GM12878 (cell line): ENCODE data around the gene PERP. TPM values are rescaled to one million over a fixed set of nuclear protein-coding genes. Genes with fewer than 3 reads are reported as not detected.

Experiments
- ATAC-seq: fragments of 200-7000 bp; cut with Tn5 transposase; 3 replicates; pipeline ENCODE4 v1.9.1; 2020; ENCODE audit warnings: mild to moderate bottlenecking, moderate library complexity
- BruUV-seq: library from RNA; stranded (reverse); fragments of 400-500 nt; replicated peaks from 2 replicates; lab custom pipeline; 2021; lab: Mats Ljungman, UMichigan
- CTCF ChIA-PET: fragments of 300-600 bp; sonication (Branson Sonifier 250); formaldehyde crosslinking; extraction: SDS; loops from one replicate; lab custom pipeline; 2021; ENCODE audit warnings: inconsistent platforms; lab: Yijun Ruan, JAX
- POLR2A ChIA-PET: fragments of 350-600 bp; formaldehyde crosslinking; extraction: SDS; loops from one replicate; lab custom pipeline; 2021; ENCODE audit warnings: inconsistent platforms; lab: Charles Lee
- RAD21 ChIA-PET: fragments of 300-600 bp; sonication (Branson Sonifier 250); formaldehyde crosslinking; loops from one replicate; lab custom pipeline; 2023; ENCODE audit warnings: antibody characterized with exemption; ENCODE audit not compliant: unreplicated experiment; lab: Charles Lee
- SMC1A ChIA-PET: fragments of 300-600 bp; sonication (Branson Sonifier 250); formaldehyde crosslinking; loops from one replicate; lab custom pipeline; 2023; ENCODE audit not compliant: unreplicated experiment, uncharacterized antibody; lab: Charles Lee
- DNase-seq: peaks from one replicate; pipeline ENCODE4 v3.0.0-alpha.2; 2011; ENCODE audit warnings: low read depth, low spot score
- FAIRE-seq: peaks from 3 replicates; lab custom pipeline; 2011; peaks lifted over from hg19 to GRCh38; lab: Jason Lieb, UNC
- H2AFZ ChIP-seq: 2 replicates; pipeline ENCODE4 v1.6.0; 2011; ENCODE audit warnings: low read depth, low read length, control low read depth; ENCODE audit not compliant: control insufficient read depth
- H3K27ac ChIP-seq: 2 replicates; pipeline ENCODE4 v1.5.1; 2011; ENCODE audit warnings: control low read depth; ENCODE audit not compliant: control insufficient read depth, insufficient read depth
- H3K27me3 ChIP-seq, 2 experiments: replicated peaks in 1 of 2; 2 replicates each; pipeline versions ENCODE4 v1.6.0 to v1.6.1; 2011; ENCODE audit warnings: low read length in 1 of 2; ENCODE audit not compliant: control insufficient read depth in 2 of 2, insufficient read depth in 2 of 2
- H3K36me3 ChIP-seq, 2 experiments: 2 replicates each; pipeline ENCODE4 v1.5.1; 2011; ENCODE audit warnings: low read length in 1 of 2; ENCODE audit not compliant: control insufficient read depth in 2 of 2, insufficient read depth in 2 of 2
- H3K4me1 ChIP-seq: 2 replicates; pipeline ENCODE4 v1.6.1; 2011; ENCODE audit warnings: mild to moderate bottlenecking, low read length, moderate library complexity, mixed read lengths; ENCODE audit not compliant: control insufficient read depth, insufficient read depth
- H3K4me2 ChIP-seq: 2 replicates; pipeline ENCODE4 v1.6.0; 2011; ENCODE audit warnings: control low read depth; ENCODE audit not compliant: control insufficient read depth, insufficient read depth
- H3K4me3 ChIP-seq: fragments of 200-600 bp; sonication (generic); 2 replicates; pipeline ENCODE4 v1.5.1; 2016
- H3K79me2 ChIP-seq: 2 replicates; pipeline ENCODE4 v1.6.0; 2011; ENCODE audit warnings: low read length; ENCODE audit not compliant: control insufficient read depth, insufficient read depth
- H3K9ac ChIP-seq: 2 replicates; pipeline ENCODE4 v1.8.0; 2011; ENCODE audit warnings: low read length, control low read depth, mixed read lengths; ENCODE audit not compliant: control insufficient read depth, insufficient read depth
- H3K9me3 ChIP-seq: replicated peaks from 3 replicates; pipeline ENCODE4 v1.5.1; 2011; ENCODE audit warnings: mild to moderate bottlenecking, low read length; ENCODE audit not compliant: control insufficient read depth, insufficient read depth
- H4K20me1 ChIP-seq: 2 replicates; pipeline ENCODE4 v1.6.0; 2011; ENCODE audit not compliant: control insufficient read depth, insufficient read depth
- CUX1 ChIP-seq: IDR thresholded peaks from 2 replicates; pipeline ENCODE4 v1.6.1; 2012; ENCODE audit warnings: improper control_type of control experiment, low read depth, low read length; ENCODE audit not compliant: insufficient replicate concordance
- GATAD2B ChIP-seq: fragments of 450-650 bp; conservative IDR thresholded peaks from 2 replicates; pipeline ENCODE4 v1.6.1; 2017; ENCODE audit warnings: low read depth, mild to moderate bottlenecking, moderate library complexity
- HCFC1 ChIP-seq: fragments of 150-350 bp; IDR thresholded peaks from 2 replicates; pipeline ENCODE4 v1.6.1; 2014; ENCODE audit warnings: low read length
- MAX ChIP-seq: IDR thresholded peaks from 2 replicates; pipeline ENCODE4 v1.6.1; 2012; ENCODE audit warnings: low read depth, low read length, improper control_type of control experiment
- MXI1 ChIP-seq: fragments of 150-350 bp; IDR thresholded peaks from 2 replicates; pipeline ENCODE4 v1.6.1; 2011; ENCODE audit warnings: low read depth, mild to moderate bottlenecking, inconsistent platforms, low read length, improper control_type of control experiment
- NFYA ChIP-seq: IDR thresholded peaks from 2 replicates; pipeline ENCODE4 v1.6.1; 2011; ENCODE audit warnings: low read depth, mild to moderate bottlenecking, low read length, improper control_type of control experiment, borderline replicate concordance
- RB1 ChIP-seq: fragments of 450-650 bp; formaldehyde crosslinking; IDR thresholded peaks from 2 replicates; pipeline ENCODE4 v1.6.1; 2017; ENCODE audit warnings: mild to moderate bottlenecking, borderline replicate concordance
- SRF ChIP-seq, 2 experiments: IDR thresholded peaks; 2 replicates each; pipeline ENCODE4 v1.6.1; 2011; ENCODE audit warnings: low read depth in 2 of 2, low read length in 2 of 2, mild to moderate bottlenecking in 1 of 2, moderate library complexity in 1 of 2
- ZNF207 ChIP-seq: fragments of 450-650 bp; IDR thresholded peaks from 2 replicates; pipeline ENCODE4 v1.6.1; 2014; ENCODE audit warnings: antibody characterized with exemption, mild to moderate bottlenecking, borderline replicate concordance
- ZZZ3 ChIP-seq: IDR thresholded peaks from 2 replicates; pipeline ENCODE4 v1.6.1; 2011; ENCODE audit warnings: low read depth; ENCODE audit not compliant: control insufficient read depth, insufficient read length
- WGBS: methylation state at CpG from one replicate; pipeline ENCODE4 v1.1.6; 2016; ENCODE audit warnings: low lambda C conversion rate; ENCODE audit not compliant: insufficient replicate concordance, insufficient coverage; ENCODE audit errors: missing lambda C conversion rate; 5-methylcytosine and 5-hydroxymethylcytosine counted together
- in situ Hi-C: fragments of 300-500 bp; cut with MboI; formaldehyde crosslinking; loops from 9 replicates; pipeline ENCODE4 v1.14.3; 2018; ENCODE audit warnings: mixed read lengths
- intact Hi-C: fragments of 100-400 bp; cut with micrococcal nuclease; formaldehyde crosslinking; loops from one replicate; pipeline ENCODE4 v1.14.2; 2022; ENCODE audit not compliant: unreplicated experiment
- polyA plus RNA-seq, 11 experiments: library from polyadenylated mRNA; depleted of rRNA in 4 of 11; unstranded in 6 of 11; stranded (reverse) in 5 of 11; fragments of >200 nt; fragmentation: Nextera tagmentation in 4 of 11; fragmentation: Illumina TruSeq in 1 of 11; extraction: Ambion mirVana in 4 of 11; extraction: Trizol in 1 of 11; gene quantifications; 1 replicate in 1 of 11; 2 replicates in 10 of 11; pipeline versions ENCODE4 v1.2.1 to v1.2.3, GENCODE V29; 2011 to 2016; ENCODE audit warnings: inconsistent platforms in 2 of 11, missing spikeins in 2 of 11, low read depth in 1 of 11
- total RNA-seq, 4 experiments: library from RNA; depleted of rRNA in 3 of 4; stranded (reverse); fragments of >200 nt in 3 of 4; fragmentation: Illumina TruSeq in 1 of 4; extraction: Trizol in 1 of 4; gene quantifications; 2 replicates each; pipeline versions ENCODE4 v1.2.1 to v1.2.3, GENCODE V29; 2013 to 2021

The PERP gene
- total and polyA plus RNA-seq, 10 of the 15 experiments (the other 5 are each of a cell fraction or from before 2014, with no cell fraction given): 0.37 to 2.4 (median 0.75) TPM

- Histone ChIP-seq H3K9ac (no peak overlapping the region), H3K4me3 (no peak overlapping the region), H3K27ac (no peak overlapping the region), H3K79me2 (no peaks in the 10 kb centered on the region), H3K4me2 (no peak overlapping the region), H3K4me1 (no peaks in the 10 kb centered on the region), H3K27me3 (peaks cover 1 to 8% of the 10 kb centered on the region in 2 experiments; a peak in 1 of 4 replicates), H4K20me1 (no peaks in the 10 kb centered on the region), H3K36me3 (no peaks in the 10 kb centered on the region), H3K9me3 (no peaks in the 10 kb centered on the region), H2AFZ (no peak overlapping the region)
- ATAC-seq (no peak), DNase-seq (no peak), FAIRE-seq (no peak)
- TF ChIP-seq GATAD2B (no peak), MXI1 (no peak), MAX (no peak), HCFC1 (no peak), NFYA (no peak)
- no TSS peak for BruUV-seq
- intact Hi-C loops (no loop called here), in situ Hi-C loops (no loop called here)
- CTCF ChIA-PET: interaction anchor here (0.6 to 1.7 kb wide), 2 partner anchors 75 to 82 kb away, joined by 3 to 7 read pairs; no protein-coding TSS in a partner anchor
- WGBS: 45% methylated on average over 2 of the region's 2 CpGs
- SMC1A ChIA-PET: no interaction called here
- RAD21 ChIA-PET: interaction anchor here (0.6 to 1.0 kb wide), 2 partner anchors 31 to 80 kb away, joined by 3 read pairs; no protein-coding TSS in a partner anchor
- POLR2A ChIA-PET: no interaction called here
Observed at GRCh38 chr6:138085839-138086222, 21.4 kb downstream of the PERP start.

- no TSS peak for BruUV-seq
- H4K20me1 ChIP-seq: no peaks in the 10 kb centered on the region
- WGBS: 35% methylated on average over 10 of the region's 10 CpGs
- CTCF ChIA-PET: interaction anchor here (0.6 to 0.8 kb wide), 2 partner anchors 23 to 75 kb away, joined by 3 read pairs; no protein-coding TSS in a partner anchor
- no peaks in the 10 kb centered on the region; the same call in 2 of the 3 replicates for H3K9me3 ChIP-seq
- DNase-seq (no peak), FAIRE-seq (no peak), ATAC-seq (no peak)
- H2AFZ ChIP-seq: no peak overlapping the region
- H3K4me1 ChIP-seq: no peaks in the 10 kb centered on the region
- no peaks in the 10 kb centered on the region for H3K79me2 ChIP-seq
- in situ Hi-C loops (no loop called here), intact Hi-C loops (no loop called here)
- no peak overlapping the region for H3K4me2 ChIP-seq
- H3K4me3 ChIP-seq: no peak overlapping the region
- H3K27me3 ChIP-seq: peaks cover 1 to 4% of the 10 kb centered on the region in 2 experiments; a peak in 1 of 4 replicates
- H3K27ac ChIP-seq: no peak overlapping the region
- RAD21 ChIA-PET: no interaction called here
- H3K9ac ChIP-seq: no peak overlapping the region
- POLR2A ChIA-PET: no interaction called here
- SMC1A ChIA-PET: no interaction called here
- no peaks in the 10 kb centered on the region for H3K36me3 ChIP-seq
- TF ChIP-seq CUX1: no peak
- no peak for TF ChIP-seq RB1
- no peak for TF ChIP-seq ZNF207
- no peak for TF ChIP-seq NFYA
- TF ChIP-seq ZZZ3: no peak
- no peak for TF ChIP-seq SRF (IDR thresholded peaks at IDR 0.05; ENCODE audit: low read depth in 2 of 2, low read length in 2 of 2)
Observed at GRCh38 chr6:138084904-138085838, 22.0 kb downstream of the PERP start.
